RKO (cell line): ENCODE results near the gene ZHX3.
"Not testable (repeated sequence)": the region's sequence is repeated elsewhere in the genome, so short reads cannot be mapped to it uniquely, and the experiment has no call there.

Experiments used
- DNase-seq: peaks from one replicate; pipeline ENCODE4 v3.0.0-alpha.2; 2016; ENCODE audit warnings: low spot score

ZHX3 gene

DNA sequence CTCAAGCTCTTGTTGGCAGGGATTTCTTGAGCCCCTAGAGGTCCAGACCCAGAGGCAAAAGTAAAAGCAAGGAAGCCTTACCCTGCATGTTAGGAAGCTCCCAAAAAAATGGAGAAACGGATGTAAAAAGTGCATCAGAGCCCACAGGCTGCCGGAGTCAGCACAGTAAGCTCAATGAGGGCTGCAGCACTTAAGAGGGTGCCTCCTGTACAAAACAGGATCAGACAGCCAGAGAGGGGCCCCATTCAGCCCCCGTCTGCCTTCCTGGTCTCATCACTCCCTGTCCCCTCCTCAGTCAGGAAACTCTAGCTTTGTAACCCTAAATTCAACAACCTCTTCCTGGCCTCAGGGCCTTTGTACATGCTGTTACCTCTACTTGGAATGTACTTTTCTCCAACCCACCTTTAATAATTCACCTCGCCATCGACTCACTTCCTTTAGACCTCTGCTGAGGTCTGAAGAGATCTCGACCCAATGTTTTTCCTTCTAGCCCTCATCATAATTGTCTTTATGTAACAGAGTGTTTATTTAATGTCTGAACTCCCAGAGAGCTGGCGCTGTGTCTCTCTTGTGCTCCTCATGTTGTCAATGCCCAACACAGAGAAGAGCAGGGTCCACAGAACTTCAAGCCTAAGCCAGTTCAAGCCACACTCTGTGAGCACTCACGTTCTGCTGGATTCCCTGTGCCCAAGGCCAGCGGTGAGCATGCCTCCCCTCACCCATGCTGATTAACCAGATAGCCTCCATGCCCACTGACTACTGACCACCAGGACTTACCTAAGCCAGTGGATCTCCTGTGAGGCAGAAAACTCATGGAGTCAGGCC lies 183.0 kb downstream of the ZHX3 start:
- no peak for DNase-seq

DNA sequence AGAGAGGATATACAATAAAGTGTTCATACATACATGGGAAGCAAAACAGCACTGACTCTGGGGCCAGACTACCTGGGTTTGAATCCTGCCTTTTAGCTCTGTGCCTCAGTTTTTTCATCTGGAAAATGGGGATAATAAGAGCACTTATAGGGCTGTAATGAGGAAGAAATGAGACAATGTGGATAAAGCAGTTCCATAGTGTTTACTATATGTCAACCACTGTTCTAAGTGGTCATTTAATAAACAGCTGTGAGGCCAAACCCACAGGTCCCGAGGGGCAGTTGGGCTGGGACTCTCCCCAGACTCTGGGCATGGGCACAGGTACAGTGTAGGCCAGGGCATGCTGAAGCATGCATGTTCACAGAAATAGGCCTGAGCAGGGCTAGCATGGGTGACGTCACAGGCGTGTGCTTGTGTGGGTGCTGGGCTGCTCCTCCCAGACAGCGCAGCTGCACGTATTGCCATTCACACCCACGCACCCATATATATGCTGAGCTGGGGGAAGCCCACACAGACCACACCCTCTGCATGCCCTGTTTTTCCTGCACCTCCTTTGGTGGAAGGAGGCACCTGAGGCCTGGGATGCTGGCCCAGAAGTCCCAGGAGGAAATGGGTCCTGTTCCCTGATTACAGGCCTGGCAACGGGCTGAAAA lies 183.7 kb downstream of the ZHX3 start:
- DNase-seq: no peak

DNA sequence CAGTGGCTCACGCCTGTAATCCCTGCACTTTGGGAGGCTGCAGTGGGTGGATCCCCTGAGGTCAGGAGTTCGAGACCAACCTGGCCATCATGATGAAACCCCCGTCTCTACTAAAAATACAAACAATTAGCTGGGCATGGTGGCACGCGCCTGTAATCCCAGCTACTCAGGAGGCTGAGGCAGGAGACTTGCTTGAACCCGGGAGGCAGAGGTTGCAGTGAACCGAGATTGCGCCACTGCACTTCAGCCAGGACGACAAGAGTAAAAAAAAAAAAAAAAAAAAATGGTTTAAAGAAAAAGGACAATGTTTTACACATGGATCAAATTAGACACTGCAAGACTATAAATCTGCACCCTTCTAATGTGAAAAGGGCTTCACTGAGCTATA lies 185.1 kb downstream of the ZHX3 start:
- DNase-seq: not testable (repeated sequence)

DNA sequence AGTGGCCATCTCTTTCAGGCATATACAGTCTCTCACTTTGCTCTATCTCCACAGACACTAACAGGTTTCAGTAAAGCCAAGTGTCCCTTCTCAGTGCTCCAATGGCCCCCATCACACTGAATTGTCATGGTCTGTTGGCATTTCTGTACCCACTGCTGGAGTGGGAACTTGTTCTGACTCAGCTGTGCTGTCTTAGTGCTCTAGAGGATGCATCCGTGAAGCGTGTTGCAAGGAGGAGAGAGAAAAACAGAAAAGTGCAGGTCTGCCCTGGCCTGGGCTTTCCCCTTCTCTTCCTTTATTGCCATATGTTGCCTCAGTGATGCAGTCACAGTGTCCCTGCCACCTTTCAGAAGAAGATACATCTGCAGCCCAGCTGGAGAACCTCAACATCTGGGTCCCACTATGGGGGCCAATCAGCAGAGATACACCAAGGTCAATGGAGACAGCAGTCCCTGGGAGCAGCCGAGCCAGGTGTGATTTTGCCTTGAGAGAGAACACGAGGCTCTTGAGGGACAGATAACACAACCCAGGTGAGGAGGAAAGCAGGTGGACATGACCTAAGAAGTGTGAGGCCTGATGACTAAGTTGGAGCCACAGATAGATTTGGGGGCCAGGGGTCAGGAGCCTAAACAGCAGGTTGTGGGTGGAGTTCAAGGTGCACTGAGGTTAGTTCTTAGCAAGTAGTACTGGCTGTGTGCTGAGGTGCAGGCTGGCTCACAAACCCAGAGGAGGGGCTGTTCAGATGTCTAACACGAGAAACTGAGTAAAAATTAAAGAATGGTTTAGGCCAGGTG lies 185.7 kb downstream of the ZHX3 start:
- DNase-seq: no peak
